SK-N-SH (cell line): Measurements from ENCODE around the gene MALL. TPM values are rescaled to one million over a fixed set of nuclear protein-coding genes. Genes with fewer than 3 reads are reported as not detected.
A peak's percentile ranks its signal among the peaks of the same experiment; 100 is the strongest.

Source experiments
- CTCF ChIA-PET: fragments of 300-600, 350-600 bp; formaldehyde crosslinking; extraction: SDS; loops from one replicate; lab custom pipeline; 2021; lab: Yijun Ruan, JAX
- POLR2A ChIA-PET: fragments of 350-600 bp; sonication (Branson Sonifier 250); formaldehyde crosslinking; extraction: SDS; loops from one replicate; lab custom pipeline; 2020; ENCODE audit warnings: antibody characterized with exemption, inconsistent platforms; lab: Yijun Ruan, JAX
- DNase-seq: peaks from one replicate; pipeline ENCODE4 v3.0.0; 2012
- H2AFZ ChIP-seq: fragments of 200-600 bp; sonication (generic); 2 replicates; pipeline ENCODE4 v1.8.1; 2016; ENCODE audit warnings: antibody characterized with exemption, mild to moderate bottlenecking, low read depth
- H3F3A ChIP-seq: fragments of 200-600 bp; sonication (generic); replicated peaks from 2 replicates; pipeline ENCODE3; 2016; ENCODE audit warnings: antibody characterized with exemption, mild to moderate bottlenecking; ENCODE audit not compliant: insufficient read depth
- H3K27ac ChIP-seq, 2 experiments: fragments of 200-500 bp in 1 of 2; fragments of 200-600 bp in 1 of 2; sonication (Bioruptor generic) in 1 of 2; sonication (generic), shearing (Covaris generic) in 1 of 2; 2 replicates each; pipeline versions ENCODE4 v1.5.1 to v1.6.1; 2014 to 2016; ENCODE audit warnings: low read depth in 2 of 2, inconsistent platforms in 1 of 2, low read length in 1 of 2, mild to moderate bottlenecking in 1 of 2, mixed read lengths in 1 of 2
- H3K27me3 ChIP-seq: fragments of 200-600 bp; sonication (generic), shearing (Covaris generic); 2 replicates; pipeline ENCODE4 v1.6.1; 2016; ENCODE audit warnings: mixed run types; ENCODE audit not compliant: insufficient read depth
- H3K36me3 ChIP-seq, 2 experiments: fragments of 200-500 bp in 1 of 2; fragments of 200-600 bp in 1 of 2; sonication (Bioruptor generic) in 1 of 2; sonication (generic) in 1 of 2; replicated peaks in 1 of 2; 2 replicates each; pipeline versions ENCODE3 to v1.5.1; 2014 to 2016; ENCODE audit warnings: low read length in 1 of 2, mild to moderate bottlenecking in 1 of 2; ENCODE audit not compliant: insufficient read depth in 2 of 2, control insufficient read depth in 1 of 2
- H3K4me1 ChIP-seq, 2 experiments: fragments of 200-500 bp in 1 of 2; fragments of 200-600 bp in 1 of 2; sonication (Bioruptor generic) in 1 of 2; sonication (generic), shearing (Covaris generic) in 1 of 2; 2 replicates each; pipeline versions ENCODE4 v1.5.1 to v1.6.1; 2014 to 2016; ENCODE audit warnings: low read depth in 1 of 2, low read length in 1 of 2, mixed run types in 1 of 2; ENCODE audit not compliant: insufficient read depth in 2 of 2, control insufficient read depth in 1 of 2
- H3K4me2 ChIP-seq: fragments of 200-600 bp; sonication (generic), shearing (Covaris generic); 2 replicates; pipeline ENCODE4 v1.6.1; 2017; ENCODE audit warnings: mixed run types
- H3K4me3 ChIP-seq, 2 experiments: fragments of 200-500 bp in 1 of 2; fragments of 200-600 bp in 1 of 2; sonication (Bioruptor generic) in 1 of 2; sonication (generic), shearing (Covaris generic) in 1 of 2; 2 replicates each; pipeline versions ENCODE4 v1.5.1 to v1.8.1; 2014 to 2016; ENCODE audit warnings: low read depth in 2 of 2, inconsistent platforms in 1 of 2, low read length in 1 of 2, mild to moderate bottlenecking in 1 of 2, mixed read lengths in 1 of 2, moderate library complexity in 1 of 2
- H3K79me2 ChIP-seq: fragments of 200-600 bp; sonication (generic); 2 replicates; pipeline ENCODE4 v1.8.1; 2017; ENCODE audit warnings: mild to moderate bottlenecking; ENCODE audit not compliant: insufficient read depth
- H3K9ac ChIP-seq: fragments of 200-600 bp; sonication (generic); 2 replicates; pipeline ENCODE4 v1.6.1; 2017; ENCODE audit warnings: mixed run types
- H3K9me2 ChIP-seq: fragments of 200-600 bp; sonication (generic); 2 replicates; pipeline ENCODE4 v1.6.1; 2017; ENCODE audit warnings: mixed run types
- H3K9me3 ChIP-seq: fragments of 200-600 bp; sonication (generic); 2 replicates; pipeline ENCODE4 v1.6.1; 2017; ENCODE audit warnings: mixed run types, mild to moderate bottlenecking, moderate library complexity
- H4K20me1 ChIP-seq: fragments of 200-600 bp; sonication (generic); 2 replicates; pipeline ENCODE4 v1.6.1; 2017; ENCODE audit warnings: mild to moderate bottlenecking, mixed run types; ENCODE audit not compliant: insufficient read depth
- CHD2 ChIP-seq: fragments of 150-350 bp; IDR thresholded peaks from 2 replicates; pipeline ENCODE4 v1.6.1; 2018; ENCODE audit warnings: low read length; ENCODE audit not compliant: partially characterized antibody
- CTCF ChIP-seq: fragments of 200-600 bp; sonication (generic); IDR thresholded peaks from 2 replicates; pipeline ENCODE4 v1.6.1; 2017; ENCODE audit warnings: antibody characterized with exemption, mild to moderate bottlenecking, moderate library complexity
- ELF1 ChIP-seq: IDR thresholded peaks from 2 replicates; pipeline ENCODE4 v1.4.0; 2012
- EP300 ChIP-seq, 2 experiments: IDR thresholded peaks; 2 replicates each; pipeline versions ENCODE4 v1.4.0 to v1.6.1; 2012; ENCODE audit warnings: borderline replicate concordance in 1 of 2, low read depth in 1 of 2, low read length in 1 of 2
- FOXM1 ChIP-seq: IDR thresholded peaks from 2 replicates; pipeline ENCODE4 v1.4.0; 2012; ENCODE audit warnings: low read depth, mild to moderate bottlenecking
- GABPA ChIP-seq: IDR thresholded peaks from 2 replicates; pipeline ENCODE4 v1.4.0; 2012; ENCODE audit warnings: low read depth, mild to moderate bottlenecking
- IRF3 ChIP-seq: fragments of 150-350 bp; IDR thresholded peaks from 2 replicates; pipeline ENCODE4 v1.6.1; 2016; ENCODE audit warnings: mild to moderate bottlenecking, low read depth, low read length
- JUND ChIP-seq: IDR thresholded peaks from 2 replicates; pipeline ENCODE4 v1.4.0; 2012
- NFIC ChIP-seq: IDR thresholded peaks from 2 replicates; pipeline ENCODE4 v1.4.0; 2012; ENCODE audit warnings: borderline replicate concordance
- NRF1 ChIP-seq: IDR thresholded peaks from 2 replicates; pipeline ENCODE4 v1.6.1; 2012; ENCODE audit warnings: low read depth, mild to moderate bottlenecking, low read length
- RFX5 ChIP-seq: IDR thresholded peaks from 2 replicates; pipeline ENCODE4 v1.6.1; 2012; ENCODE audit warnings: mild to moderate bottlenecking, improper control_type of control experiment, low read length
- TCF12 ChIP-seq: IDR thresholded peaks from 2 replicates; pipeline ENCODE4 v1.4.0; 2012
- ZBTB33 ChIP-seq: IDR thresholded peaks from 2 replicates; pipeline ENCODE4 v1.4.0; 2012; ENCODE audit warnings: low read depth, borderline replicate concordance
- WGBS: methylation state at CpG from one replicate; pipeline ENCODE4 v1.1.6; 2017; ENCODE audit warnings: low lambda C conversion rate; 5-methylcytosine and 5-hydroxymethylcytosine counted together
- polyA plus RNA-seq, 3 experiments: library from polyadenylated mRNA; depleted of rRNA; stranded (reverse); fragments of >200 nt; gene quantifications; 2 replicates each; pipeline ENCODE4 v1.2.3, GENCODE V29; 2012
- TF ChIP-seq, protein P1 (sequence below): fragments of 150-350 bp; IDR thresholded peaks from 2 replicates; pipeline ENCODE4 v1.6.1; 2017; ENCODE audit warnings: antibody characterized with exemption, low read length, low read depth, borderline replicate concordance

MALL gene
- polyA plus RNA-seq, 1 of the 3 experiments (the other 2 are of a cell fraction), result 5.2 TPM

DNA sequence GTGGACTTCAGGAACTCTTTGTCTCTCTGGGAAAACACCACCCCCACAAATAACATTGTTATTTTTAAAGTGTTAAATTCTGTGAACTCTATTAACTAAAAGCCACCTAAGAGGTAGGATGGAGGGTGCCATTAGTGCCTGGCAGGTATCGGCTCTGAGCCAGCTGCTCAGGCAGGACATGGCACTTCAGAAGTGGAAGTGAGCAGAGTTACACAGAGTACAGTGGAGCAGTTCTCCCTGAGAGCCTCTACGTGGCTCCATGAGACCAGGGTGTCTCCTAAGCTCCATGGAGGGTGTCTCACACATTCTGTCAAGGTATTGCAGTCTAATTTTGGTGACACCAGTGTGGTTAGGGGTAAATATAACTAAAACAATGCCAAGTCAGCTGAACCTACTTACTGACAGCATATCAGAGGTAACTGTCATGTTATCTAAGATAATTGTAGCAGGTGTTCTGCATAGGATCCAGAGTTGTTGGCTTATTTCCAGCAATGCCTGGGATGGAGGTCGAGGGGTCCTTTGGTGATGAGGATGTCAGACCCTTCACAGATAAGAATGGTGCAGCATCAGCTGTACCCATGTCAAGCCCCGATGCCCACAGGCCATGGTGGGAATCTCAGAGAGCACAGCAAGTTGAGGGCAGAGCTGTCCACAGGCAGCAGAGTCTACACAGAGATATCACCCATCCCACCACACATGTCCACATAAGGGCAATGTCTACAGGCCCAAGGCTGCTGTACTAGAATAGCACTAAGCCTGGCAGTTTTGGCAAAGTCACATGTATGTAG lies 8.6 kb upstream of the MALL start:
- Histone ChIP-seq H3K79me2 (no peaks in the 10 kb centered on the region), H3F3A (peaks cover 7% of the 10 kb centered on the region), H3K9ac (no peak overlapping the region), H3K4me1 (0 out of 4 replicates have a peak, but pooled peaks cover 0 to 12% of the 10 kb centered on the region in 2 experiments), H3K9me2 (no peaks in the 10 kb centered on the region), H3K4me3 (no peak overlapping the region), H3K36me3 (no peaks in the 10 kb centered on the region), H4K20me1 (no peaks in the 10 kb centered on the region), H3K27ac (peak overlapping the region in 1 of 2 experiments; percentile 51; a peak in 1 of 4 replicates), H2AFZ (0 out of 2 replicates have a peak overlapping the region, but pooled peaks have one; percentile 38), H3K9me3 (no peaks in the 10 kb centered on the region), H3K27me3 (no peaks in the 10 kb centered on the region), H3K4me2 (no peak overlapping the region)
- no peak for DNase-seq
- TF ChIP-seq, protein P1, sequence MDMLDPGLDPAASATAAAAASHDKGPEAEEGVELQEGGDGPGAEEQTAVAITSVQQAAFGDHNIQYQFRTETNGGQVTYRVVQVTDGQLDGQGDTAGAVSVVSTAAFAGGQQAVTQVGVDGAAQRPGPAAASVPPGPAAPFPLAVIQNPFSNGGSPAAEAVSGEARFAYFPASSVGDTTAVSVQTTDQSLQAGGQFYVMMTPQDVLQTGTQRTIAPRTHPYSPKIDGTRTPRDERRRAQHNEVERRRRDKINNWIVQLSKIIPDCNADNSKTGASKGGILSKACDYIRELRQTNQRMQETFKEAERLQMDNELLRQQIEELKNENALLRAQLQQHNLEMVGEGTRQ, result no peak
- TF ChIP-seq ZBTB33, result no peak
- no peak for TF ChIP-seq ELF1
- TF ChIP-seq FOXM1, result no peak
- no peak for TF ChIP-seq JUND
- TF ChIP-seq CTCF, result no peak
- WGBS, result 98% methylated on average over 4 of the region's 4 CpGs
- POLR2A ChIA-PET, result no interaction called here
- CTCF ChIA-PET, result interaction anchor here (1.3 kb wide), 1 partner anchor 8 kb away, joined by 3 read pairs; the partner anchor contains the start of gene MALL

- POLR2A ChIA-PET, result no interaction called here
- H3K27me3 ChIP-seq, result no peaks in the 10 kb centered on the region
- no peak overlapping the region for H3K9ac ChIP-seq
- H2AFZ ChIP-seq, result no peak overlapping the region
- no peak for DNase-seq
- no peaks in the 10 kb centered on the region for H3K36me3 ChIP-seq
- CTCF ChIA-PET, result interaction anchor here (0.8 to 1.2 kb wide), 2 partner anchors 10 to 35 kb away, joined by 3 read pairs; no protein-coding TSS in a partner anchor
- no peaks in the 10 kb centered on the region for H3K9me2 ChIP-seq
- H3K27ac ChIP-seq, result no peak overlapping the region
- peaks cover 3 to 12% of the 10 kb centered on the region in 2 experiments; a peak in 1 of 4 replicates for H3K4me1 ChIP-seq
- H3K9me3 ChIP-seq, result no peaks in the 10 kb centered on the region
- no peak overlapping the region for H3K4me3 ChIP-seq
- no peaks in the 10 kb centered on the region for H4K20me1 ChIP-seq
- peaks cover 7% of the 10 kb centered on the region for H3F3A ChIP-seq
- no peaks in the 10 kb centered on the region for H3K79me2 ChIP-seq
- TF ChIP-seq NRF1 (no peak), RFX5 (no peak), CHD2 (no peak), EP300 (IDR thresholded peaks at IDR 0.05; ENCODE audit: borderline replicate concordance in 1 of 2, low read depth in 1 of 2, low read length in 1 of 2) (no peak), TCF12 (no peak), JUND (no peak), NFIC (no peak), IRF3 (no peak), GABPA (no peak), CTCF (no peak)
- WGBS, result 92% methylated on average over 3 of the region's 3 CpGs
- no peak overlapping the region for H3K4me2 ChIP-seq
Measured at GRCh38 chr2:110121592-110121991, 6.0 kb upstream of the MALL start.
